Naive B cell (primary cell): ENCODE results near the gene SLC26A2. TPM values are rescaled to one million over a fixed set of nuclear protein-coding genes. Genes with fewer than 3 reads are reported as not detected.
"Not testable (repeated sequence)": the region's sequence is repeated elsewhere in the genome, so short reads cannot be mapped to it uniquely, and the experiment has no call there.

Experiments
- ATAC-seq, 2 donors: fragments of 150-1000 bp; cut with Tn5 transposase; 2 replicates each; pipeline ENCODE4 v1.10.0; 2021; ENCODE audit warnings: low read depth in 2 of 2, mild to moderate bottlenecking in 2 of 2, moderate library complexity in 2 of 2
- DNase-seq: peaks from one replicate; pipeline ENCODE4 v3.0.0; 2022
- H3K27ac Mint-ChIP-seq, 6 donors: one replicate each; pipeline ENCODE4 v1.8.0; 2020 to 2022; ENCODE audit warnings: mild to moderate bottlenecking in 6 of 6, mixed read lengths in 6 of 6, moderate library complexity in 5 of 6, inconsistent platforms in 2 of 6
- H3K27me3 Mint-ChIP-seq, 3 donors: one replicate each; pipeline ENCODE4 v1.8.0; 2021 to 2022; ENCODE audit warnings: mixed read lengths in 3 of 3, mild to moderate bottlenecking in 1 of 3
- H3K36me3 Mint-ChIP-seq, 2 donors: one replicate each; pipeline ENCODE4 v1.8.0; 2020 to 2022; ENCODE audit warnings: mixed read lengths in 2 of 2, inconsistent platforms in 1 of 2, mild to moderate bottlenecking in 1 of 2
- H3K4me1 Mint-ChIP-seq, 3 donors: one replicate each; pipeline ENCODE4 v1.8.0; 2020 to 2022; ENCODE audit warnings: mixed read lengths in 3 of 3, inconsistent platforms in 1 of 3, mild to moderate bottlenecking in 1 of 3, moderate library complexity in 1 of 3
- H3K4me3 Mint-ChIP-seq, 8 donors: one replicate each; pipeline ENCODE4 v1.8.0; 2020 to 2022; ENCODE audit warnings: mild to moderate bottlenecking in 8 of 8, mixed read lengths in 8 of 8, moderate library complexity in 8 of 8, inconsistent platforms in 2 of 8
- H3K9me3 Mint-ChIP-seq, 7 donors: one replicate each; pipeline ENCODE4 v1.8.0; 2020 to 2022; ENCODE audit warnings: mixed read lengths in 7 of 7, mild to moderate bottlenecking in 5 of 7, inconsistent platforms in 2 of 7, moderate library complexity in 1 of 7
- polyA plus RNA-seq, 6 donors: library from polyadenylated mRNA; unstranded; fragments of 300-500 nt; fragmentation: Illumina TruSeq; gene quantifications; one replicate each; pipeline ENCODE4 v1.2.3, GENCODE V29; 2021; ENCODE audit warnings: low read depth in 6 of 6

Gene SLC26A2
- polyA plus RNA-seq, 6 donors from 2014 or later = 1.4 to 4.1 (median 2.6) TPM

GRCh38 chr5:149941795-149942194 lies 18.8 kb upstream of the SLC26A2 start:
- H3K27ac Mint-ChIP-seq = no peak overlapping the region

GRCh38 chr5:149942199-149942598 lies 18.4 kb upstream of the SLC26A2 start:
- Mint-ChIP-seq H3K36me3 (no peaks in the 10 kb centered on the region), H3K27ac (no peak overlapping the region)

More at GRCh38 chr5:149941795-149942194, 18.8 kb upstream of the SLC26A2 start:
- no peaks in the 10 kb centered on the region for H3K9me3 Mint-ChIP-seq
- DNase-seq = no peak
- peaks cover 0 to 15% (median 13%) of the 10 kb centered on the region in 3 donors for H3K27me3 Mint-ChIP-seq
- no peaks in the 10 kb centered on the region for H3K4me1 Mint-ChIP-seq
- no peak for ATAC-seq
- H3K4me3 Mint-ChIP-seq = no peak overlapping the region
- H3K36me3 Mint-ChIP-seq = no peaks in the 10 kb centered on the region

GRCh38 chr5:149942741-149943169 lies 17.8 kb upstream of the SLC26A2 start:
- H3K36me3 Mint-ChIP-seq, H3K9me3 Mint-ChIP-seq, H3K27ac Mint-ChIP-seq, H3K4me3 Mint-ChIP-seq, DNase-seq, H3K4me1 Mint-ChIP-seq, ATAC-seq: not testable (repeated sequence)
- peaks cover 0 to 20% (median 8%) of the 10 kb centered on the region in 3 donors for H3K27me3 Mint-ChIP-seq

More at GRCh38 chr5:149942199-149942598, 18.4 kb upstream of the SLC26A2 start:
- Mint-ChIP-seq H3K27me3 (peaks cover 0 to 17% (median 11%) of the 10 kb centered on the region in 3 donors), H3K9me3 (no peaks in the 10 kb centered on the region), H3K4me3 (no peak overlapping the region), H3K4me1 (no peaks in the 10 kb centered on the region)
- ATAC-seq (no peak), DNase-seq (no peak)

GRCh38 chr5:149943177-149943949 lies 17.2 kb upstream of the SLC26A2 start:
- not testable (repeated sequence) for DNase-seq, H3K36me3 Mint-ChIP-seq, H3K4me1 Mint-ChIP-seq, H3K27ac Mint-ChIP-seq, H3K4me3 Mint-ChIP-seq, ATAC-seq, H3K9me3 Mint-ChIP-seq
- H3K27me3 Mint-ChIP-seq = peaks cover 2 to 26% (median 14%) of the 10 kb centered on the region in 3 donors

GRCh38 chr5:149944666-149945065 lies 15.9 kb upstream of the SLC26A2 start, which contains the start of gene PDE6A:
Gene PDE6A, minus strand, starts transcription at chr5:149944793. Its CDS starts 120 bp downstream, at chr5:149944673.
- Mint-ChIP-seq H3K4me1 (no peaks in the 10 kb centered on the region), H3K9me3 (no peaks in the 10 kb centered on the region), H3K27ac (peak within 1 kb of the TSS in 1 of 6 donors; percentile 57), H3K27me3 (peaks cover 5 to 35% (median 27%) of the 10 kb centered on the region in 3 donors), H3K36me3 (no peaks in the 10 kb centered on the region), H3K4me3 (no peak within 1 kb of the TSS)
- no peak for ATAC-seq
- no peak for DNase-seq

GRCh38 chr5:149946118-149946517 lies 14.4 kb upstream of the SLC26A2 start:
- H3K4me3 Mint-ChIP-seq = no peak overlapping the region
- DNase-seq (no peak), ATAC-seq (no peak)
- no peaks in the 10 kb centered on the region for H3K9me3 Mint-ChIP-seq
- no peaks in the 10 kb centered on the region for H3K4me1 Mint-ChIP-seq
- peaks cover 5 to 38% (median 36%) of the 10 kb centered on the region in 3 donors for H3K27me3 Mint-ChIP-seq
- H3K27ac Mint-ChIP-seq = no peak overlapping the region
- H3K36me3 Mint-ChIP-seq = no peaks in the 10 kb centered on the region

GRCh38 chr5:149948993-149949392 lies 11.6 kb upstream of the SLC26A2 start:
- Mint-ChIP-seq H3K9me3 (no peaks in the 10 kb centered on the region), H3K36me3 (no peaks in the 10 kb centered on the region), H3K27me3 (peaks cover 14 to 38% (median 36%) of the 10 kb centered on the region in 3 donors), H3K4me1 (no peaks in the 10 kb centered on the region), H3K4me3 (no peak overlapping the region), H3K27ac (no peak overlapping the region)
- DNase-seq (no peak), ATAC-seq (no peak)

GRCh38 chr5:149951138-149951749 lies 9.3 kb upstream of the SLC26A2 start:
- no peak overlapping the region for H3K4me3 Mint-ChIP-seq
- H3K36me3 Mint-ChIP-seq = no peaks in the 10 kb centered on the region
- H3K9me3 Mint-ChIP-seq = no peaks in the 10 kb centered on the region
- ATAC-seq (no peak), DNase-seq (no peak)
- no peak overlapping the region for H3K27ac Mint-ChIP-seq
- H3K4me1 Mint-ChIP-seq = no peaks in the 10 kb centered on the region
- H3K27me3 Mint-ChIP-seq = peaks cover 14 to 35% (median 31%) of the 10 kb centered on the region in 3 donors

GRCh38 chr5:149953436-149954121 lies 7.0 kb upstream of the SLC26A2 start:
- H3K9me3 Mint-ChIP-seq = no peaks in the 10 kb centered on the region
- H3K36me3 Mint-ChIP-seq = no peaks in the 10 kb centered on the region
- ATAC-seq (no peak), DNase-seq (no peak)
- no peaks in the 10 kb centered on the region for H3K4me1 Mint-ChIP-seq
- no peak overlapping the region for H3K27ac Mint-ChIP-seq
- no peak overlapping the region for H3K4me3 Mint-ChIP-seq
- H3K27me3 Mint-ChIP-seq = peaks cover 9 to 20% (median 10%) of the 10 kb centered on the region in 3 donors

- peaks cover 2 to 8% (median 8%) of the 10 kb centered on the region in 3 donors for H3K27me3 Mint-ChIP-seq
- no peaks in the 10 kb centered on the region for H3K9me3 Mint-ChIP-seq
- peaks cover 6 to 7% (median 7%) of the 10 kb centered on the region in 3 donors for H3K4me1 Mint-ChIP-seq
- no peak overlapping the region for H3K4me3 Mint-ChIP-seq
- H3K36me3 Mint-ChIP-seq = no peaks in the 10 kb centered on the region
- no peak for DNase-seq
- no peak overlapping the region for H3K27ac Mint-ChIP-seq
- no peak for ATAC-seq
These were observed 5.8 kb upstream of the SLC26A2 start for GRCh38 chr5:149954798-149955197.

- Mint-ChIP-seq H3K27me3 (peaks cover 0 to 3% (median 0%) of the 10 kb centered on the region in 3 donors), H3K9me3 (no peaks in the 10 kb centered on the region), H3K27ac (peak overlapping the region in 1 of 6 donors; percentile 63), H3K4me1 (peaks cover 18 to 21% (median 21%) of the 10 kb centered on the region in 3 donors), H3K36me3 (no peaks in the 10 kb centered on the region), H3K4me3 (no peak overlapping the region)
- DNase-seq (no peak), ATAC-seq (no peak)
These were observed 3.9 kb upstream of the SLC26A2 start for GRCh38 chr5:149956685-149957084.

GRCh38 chr5:149957855-149958254 lies 2.7 kb upstream of the SLC26A2 start:
- no peak for DNase-seq
- Mint-ChIP-seq H3K27me3 (no peaks in the 10 kb centered on the region), H3K9me3 (no peaks in the 10 kb centered on the region), H3K4me1 (peaks cover 24 to 32% (median 32%) of the 10 kb centered on the region in 3 donors), H3K27ac (no peak overlapping the region), H3K4me3 (peak overlapping the region in 1 of 8 donors; percentile 21), H3K36me3 (no peaks in the 10 kb centered on the region)
- no peak for ATAC-seq

- Mint-ChIP-seq H3K4me3 (peak overlapping the region; percentile 90 to 100 (median 97)), H3K4me1 (peaks cover 25 to 32% (median 32%) of the 10 kb centered on the region in 3 donors), H3K27me3 (no peaks in the 10 kb centered on the region), H3K27ac (peak overlapping the region; percentile 78 to 99 (median 94)), H3K36me3 (no peaks in the 10 kb centered on the region), H3K9me3 (no peaks in the 10 kb centered on the region)
- DNase-seq (peak; percentile 29), ATAC-seq (peak; percentile 2 to 8)
These were observed 937 bp upstream of the SLC26A2 start for GRCh38 chr5:149959406-149960236.
